Renal pelvis (tissue), 4 donors: Measurements from ENCODE around the gene S100A16. TPM values are rescaled to one million over a fixed set of nuclear protein-coding genes. Genes with fewer than 3 reads are reported as not detected.

Experiments used
- DNase-seq: peaks from one replicate; pipeline ENCODE4 v3.0.0-alpha.2; 2013
- polyA plus RNA-seq, 3 donors: library from polyadenylated mRNA; unstranded; fragments of 120-200 nt; gene quantifications; one replicate each; pipeline ENCODE4 v1.2.1, GENCODE V29; 2013; ENCODE audit not compliant: insufficient read length in 3 of 3

The S100A16 gene
- polyA plus RNA-seq, 3 donors = 108 to 123 (median 116) TPM

DNA sequence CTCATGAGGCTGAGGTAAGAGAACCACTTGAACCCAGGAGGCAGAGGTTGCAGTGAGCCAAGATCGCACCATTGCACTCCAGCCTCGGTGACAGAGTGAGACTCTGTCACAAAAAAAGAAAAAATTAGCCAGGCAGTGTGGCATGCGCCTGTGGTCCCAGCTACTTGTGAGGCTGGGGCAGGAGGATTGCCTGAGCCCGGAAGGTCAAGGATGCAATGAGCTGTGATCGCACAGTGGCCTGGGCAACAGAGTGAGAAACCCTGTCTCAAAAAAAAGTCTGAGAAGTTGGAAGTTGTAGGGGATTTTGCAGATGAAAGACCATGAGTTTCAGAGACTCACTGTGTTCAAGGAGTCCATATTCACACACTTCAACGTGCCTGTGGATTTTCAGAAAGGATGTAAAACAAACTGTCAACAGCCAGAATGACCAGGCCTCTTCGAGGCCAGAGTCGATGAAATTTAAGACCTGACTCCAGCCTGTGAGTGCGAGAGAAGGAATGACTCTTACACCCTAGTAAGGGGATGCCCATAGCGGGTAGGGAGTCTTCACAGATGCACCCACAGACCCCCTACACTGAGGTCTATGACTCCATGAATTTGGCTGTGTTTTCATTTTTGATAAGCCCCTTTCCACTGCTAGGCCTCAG lies 12.2 kb upstream of the S100A16 start:
- no peak for DNase-seq

DNA sequence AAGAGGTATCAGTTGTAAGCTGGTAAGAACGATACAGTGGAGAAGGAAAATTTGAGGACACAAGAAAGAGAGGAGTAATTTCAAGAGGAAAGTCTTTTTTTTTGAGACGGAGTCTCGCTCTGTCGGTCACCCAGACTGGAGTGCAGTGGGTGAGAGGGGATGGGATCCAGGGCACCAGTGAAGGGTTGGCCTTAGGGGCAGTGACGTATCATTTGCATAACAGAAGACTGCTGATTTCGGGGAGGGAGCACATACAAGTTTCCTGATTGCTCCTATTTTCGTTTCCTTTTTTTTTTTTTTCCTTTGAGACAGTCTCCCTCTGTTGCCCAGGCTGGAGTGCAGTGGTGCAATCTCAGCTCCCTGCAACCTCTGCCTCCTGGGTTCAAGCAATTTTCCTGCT lies 10.2 kb upstream of the S100A16 start:
- DNase-seq = no peak

DNA sequence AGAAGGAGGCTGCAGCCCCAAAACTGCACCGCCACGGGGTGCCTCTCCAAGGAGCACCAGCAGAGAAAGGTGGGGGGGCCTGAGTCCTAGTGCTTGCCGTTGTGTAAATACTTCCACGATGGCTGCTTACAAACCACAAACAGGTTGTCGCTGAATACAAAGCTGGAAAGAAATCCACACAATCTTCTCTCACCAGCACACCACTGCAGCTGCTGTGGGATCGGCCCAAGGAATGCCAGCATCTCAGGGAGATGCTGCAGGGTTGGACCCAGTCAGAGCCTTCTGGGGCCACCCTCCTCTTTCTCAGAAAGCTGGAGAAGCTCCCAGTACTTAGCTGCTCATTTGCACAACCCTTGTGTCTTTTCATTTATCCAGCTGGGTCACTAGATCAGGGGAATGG lies 6.2 kb upstream of the S100A16 start:
- no peak for DNase-seq

DNA sequence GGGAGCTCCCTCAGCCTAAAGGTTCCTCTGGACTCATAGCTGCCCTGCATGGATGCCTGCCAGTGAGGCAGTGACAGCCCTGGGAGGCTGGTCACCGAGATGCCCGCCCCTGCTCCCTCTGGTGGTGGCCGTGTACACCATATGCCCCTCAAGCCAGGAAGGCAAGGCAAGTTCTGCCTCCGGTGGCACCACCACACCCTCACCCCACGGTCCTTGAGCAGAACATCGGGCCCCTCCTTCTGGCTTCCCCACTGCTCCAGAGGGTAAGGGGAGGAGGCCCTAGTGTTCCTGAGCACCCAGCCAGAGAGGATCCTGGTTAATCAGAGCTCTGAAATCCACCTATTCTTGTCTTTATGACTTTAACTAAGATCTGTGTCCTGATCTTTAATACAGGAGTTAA lies 4.7 kb upstream of the S100A16 start:
- DNase-seq = peak; percentile 64

DNA sequence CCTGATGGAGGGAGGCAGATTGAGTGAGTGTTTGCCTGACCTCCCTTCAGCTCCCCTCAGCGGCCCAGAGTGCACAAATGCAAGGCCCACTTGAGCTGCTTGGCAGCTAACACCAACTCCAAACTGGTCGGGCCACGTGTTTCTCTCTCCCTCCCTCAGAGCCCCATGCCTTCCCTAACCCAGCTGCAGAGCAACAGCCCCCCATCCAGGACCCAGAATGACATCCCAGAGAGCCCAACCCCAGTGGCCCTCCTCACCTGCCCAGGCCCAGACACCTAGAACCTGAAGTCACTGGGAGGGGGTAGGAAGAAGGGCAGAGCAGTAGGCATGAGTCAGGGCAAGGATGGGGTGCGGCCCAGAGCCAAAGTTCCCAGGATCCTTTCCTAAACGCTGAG lies 4.0 kb upstream of the S100A16 start:
- DNase-seq = no peak

DNA sequence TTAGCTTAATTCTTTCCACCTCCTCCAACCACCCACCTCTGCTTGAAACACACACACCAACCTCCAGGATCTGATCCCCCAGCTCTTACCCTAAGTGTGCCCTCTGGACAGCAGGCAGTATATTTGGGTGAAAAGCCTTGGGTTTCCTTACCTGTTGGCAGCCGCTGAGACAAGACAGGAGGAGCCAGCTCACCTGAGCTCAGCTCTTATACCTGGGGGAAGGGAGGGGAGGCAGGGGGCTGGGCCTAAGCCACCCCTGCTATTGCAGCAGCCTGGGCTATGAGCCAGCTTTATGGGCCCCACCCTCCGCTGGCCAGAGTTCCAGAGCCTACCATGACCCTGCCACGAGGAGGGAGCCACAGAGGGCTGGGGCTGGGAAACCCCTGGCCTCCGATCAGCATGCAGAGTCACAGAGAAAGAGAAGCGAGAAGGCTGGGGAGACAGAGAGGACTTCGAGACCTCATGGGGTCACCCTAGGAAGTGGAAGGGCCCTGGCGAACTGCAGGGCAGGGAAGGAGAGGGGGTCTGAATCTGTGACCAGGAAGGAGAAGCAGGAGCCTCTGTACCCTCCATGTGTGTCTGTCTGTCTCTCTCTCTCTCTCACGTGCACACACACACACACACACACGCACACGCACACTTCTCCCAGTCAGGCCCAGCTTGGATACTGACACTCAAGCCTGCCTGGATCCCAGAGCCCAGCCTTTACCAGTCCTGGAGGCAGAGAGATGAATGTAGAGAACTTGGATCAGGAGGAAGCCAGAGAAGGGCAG lies 3.4 kb upstream of the S100A16 start, which contains the start of gene S100A14:
Gene S100A14, minus strand, starts transcription at position 182 of the 773 bp plus-strand sequence. CDS start 467 bp downstream, outside the sequence.
- no peak for DNase-seq

DNA sequence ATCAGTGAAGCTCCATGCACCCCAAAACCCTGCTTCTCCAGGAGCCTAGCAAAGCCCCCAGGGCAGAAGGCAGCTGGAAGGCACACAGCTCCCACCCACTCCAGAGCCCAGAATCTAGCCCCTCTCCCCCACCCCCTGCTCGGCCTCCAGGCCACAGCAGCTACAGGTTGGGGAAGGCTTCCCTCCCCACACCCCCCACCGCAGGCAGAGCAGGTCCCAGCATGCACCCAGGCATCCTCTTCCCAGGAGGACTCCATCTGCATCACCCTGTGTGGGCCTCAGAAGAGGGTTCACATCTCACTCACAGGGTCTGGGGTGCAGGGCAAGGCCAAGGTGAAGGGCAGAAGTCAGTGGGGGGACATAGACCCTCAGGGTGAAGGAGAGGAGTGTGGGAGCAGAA lies 2.5 kb upstream of the S100A16 start:
- DNase-seq = no peak

DNA sequence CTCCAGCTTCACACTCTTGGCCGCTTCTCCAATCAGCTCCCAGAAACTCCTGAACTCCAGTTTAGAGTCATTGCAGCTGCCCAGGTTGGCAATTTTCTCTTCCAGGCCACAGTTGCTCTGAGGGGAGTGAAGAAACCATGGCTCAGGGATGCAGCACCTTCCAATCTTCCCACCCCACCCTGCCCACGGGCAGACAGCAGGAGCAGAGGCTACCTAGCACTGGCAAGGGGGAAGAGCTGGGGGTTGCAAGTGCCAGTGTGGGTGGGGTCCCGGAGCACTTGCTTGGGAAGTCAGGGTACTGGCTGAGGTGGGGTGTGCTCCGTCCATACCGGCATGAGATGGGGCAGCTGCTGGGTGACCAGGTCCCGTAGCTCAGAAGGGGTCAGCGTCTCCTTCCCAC lies 2.0 kb upstream of the S100A16 start:
- no peak for DNase-seq

DNA sequence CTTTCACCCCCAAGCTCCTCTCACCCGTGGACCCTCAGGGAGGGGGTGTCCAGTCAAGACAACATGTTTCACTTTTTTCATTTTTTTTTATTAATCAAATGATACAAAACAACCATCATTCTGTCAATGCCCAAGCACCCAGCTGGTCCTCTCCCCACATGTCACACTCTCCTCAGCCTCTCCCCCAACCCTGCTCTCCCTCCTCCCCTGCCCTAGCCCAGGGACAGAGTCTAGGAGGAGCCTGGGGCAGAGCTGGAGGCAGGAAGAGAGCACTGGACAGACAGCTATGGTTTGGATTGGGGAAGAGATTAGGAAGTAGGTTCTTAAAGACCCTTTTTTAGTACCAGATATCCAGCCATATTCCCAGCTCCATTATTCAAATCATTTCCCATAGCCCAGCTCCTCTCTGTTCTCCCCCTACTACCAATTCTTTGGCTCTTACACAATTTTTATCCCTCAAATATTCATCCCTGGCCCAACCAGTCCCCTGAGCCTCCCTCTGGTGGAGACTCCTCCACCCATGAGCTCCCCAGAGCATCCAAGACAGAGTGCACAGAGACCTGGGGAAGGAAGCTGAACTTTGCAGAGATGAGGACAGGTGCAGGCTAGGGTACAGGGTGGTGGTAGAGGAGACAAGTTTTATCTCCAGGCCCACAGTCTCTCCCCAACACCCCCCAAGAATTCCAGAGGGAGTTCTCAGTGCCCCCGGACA lies 1.4 kb upstream of the S100A16 start:
- no peak for DNase-seq

DNA sequence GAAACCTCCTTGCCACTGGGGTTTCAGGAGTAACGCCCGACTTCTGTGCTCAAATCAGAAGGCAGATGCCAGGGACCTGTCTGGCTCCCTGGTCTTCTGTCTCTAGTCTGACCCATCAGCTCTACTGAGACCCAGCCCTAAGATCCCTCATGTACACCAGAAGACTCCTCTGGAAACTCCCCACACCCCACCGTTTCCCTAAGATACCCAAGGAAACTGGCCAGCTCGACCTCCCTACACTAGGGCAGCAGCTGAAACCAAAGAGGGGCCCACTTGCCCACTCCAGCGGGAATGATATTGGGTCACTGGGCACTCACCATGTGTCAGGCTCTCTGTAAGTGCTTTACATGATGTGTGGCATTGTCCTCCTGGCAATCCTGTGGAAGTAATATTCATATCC lies 469 bp upstream of the S100A16 start:
- DNase-seq = no peak

DNA sequence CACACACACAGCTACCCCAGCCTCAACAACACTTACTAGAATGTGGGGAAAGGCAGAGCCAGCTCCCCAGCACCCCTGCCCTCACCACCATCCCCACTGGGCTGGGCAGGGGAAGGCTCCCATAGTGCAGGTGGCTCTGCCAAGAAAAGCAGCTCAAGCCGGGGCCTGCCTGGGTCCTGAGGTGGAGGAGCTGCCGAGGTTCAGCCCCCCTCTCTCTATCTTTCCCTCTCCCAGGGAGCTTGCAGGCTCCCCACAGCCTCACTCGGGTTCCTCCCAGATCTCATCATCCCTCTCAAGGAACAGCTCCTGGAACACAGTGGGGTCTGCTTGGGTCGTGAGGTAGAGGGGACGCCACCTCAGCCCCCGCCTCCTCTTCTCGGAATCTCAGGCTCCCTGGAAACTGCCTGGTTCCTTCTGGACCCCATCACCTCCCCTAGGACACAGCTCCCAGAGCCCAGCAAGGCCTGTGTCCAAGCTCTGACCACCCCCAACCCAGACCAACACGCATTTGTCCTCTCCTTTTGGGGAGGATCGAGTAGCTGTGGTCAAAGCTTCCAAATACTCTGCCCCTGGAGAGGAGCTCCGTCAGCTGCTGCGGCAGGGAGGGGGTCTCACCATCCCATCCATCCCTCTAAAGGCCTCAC lies 704 bp downstream of the S100A16 start:
- DNase-seq = no peak

DNA sequence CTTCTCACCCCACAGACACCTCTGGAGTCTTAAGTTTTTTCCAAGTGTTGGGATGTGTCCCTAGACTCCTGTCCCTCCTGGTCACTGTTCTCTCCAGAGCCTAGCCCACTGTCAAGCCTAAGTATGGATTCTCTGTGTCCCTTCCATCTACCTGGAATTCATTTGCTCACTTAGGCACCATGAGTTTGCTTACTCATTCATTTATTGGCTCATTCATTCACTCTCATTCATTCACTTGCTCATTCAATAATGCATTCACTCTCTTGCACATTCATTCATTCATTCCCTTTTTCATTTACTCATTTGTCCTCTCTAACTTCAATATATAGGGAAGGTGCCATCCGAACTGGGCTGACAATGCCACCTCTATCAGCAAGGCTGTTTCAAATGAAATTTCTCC lies 1.6 kb downstream of the S100A16 start:
- no peak for DNase-seq

DNA sequence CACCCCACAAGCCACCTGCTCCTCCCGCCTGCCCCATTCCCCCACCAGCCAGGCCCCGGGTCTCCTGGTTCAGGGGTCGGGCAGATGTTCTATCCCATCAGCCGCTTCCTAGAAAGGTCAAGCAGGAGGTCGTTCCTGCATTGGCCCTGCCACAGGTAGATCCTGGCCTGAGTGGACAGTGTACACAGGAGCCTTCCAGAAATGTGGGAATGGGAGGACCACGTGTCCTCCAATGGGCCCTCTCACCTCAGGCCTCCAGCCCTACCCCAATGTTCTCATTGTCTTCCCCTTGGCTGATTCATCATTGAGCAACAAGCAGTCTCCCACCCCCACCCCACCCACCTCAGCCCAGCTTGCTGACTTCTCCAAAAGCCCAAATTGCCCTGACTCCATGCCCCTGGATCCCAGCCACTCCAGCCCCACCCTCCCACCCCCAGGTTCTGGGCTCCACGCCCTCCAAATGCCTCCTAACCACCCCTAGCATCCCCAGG lies 2.1 kb downstream of the S100A16 start:
- no peak for DNase-seq

DNA sequence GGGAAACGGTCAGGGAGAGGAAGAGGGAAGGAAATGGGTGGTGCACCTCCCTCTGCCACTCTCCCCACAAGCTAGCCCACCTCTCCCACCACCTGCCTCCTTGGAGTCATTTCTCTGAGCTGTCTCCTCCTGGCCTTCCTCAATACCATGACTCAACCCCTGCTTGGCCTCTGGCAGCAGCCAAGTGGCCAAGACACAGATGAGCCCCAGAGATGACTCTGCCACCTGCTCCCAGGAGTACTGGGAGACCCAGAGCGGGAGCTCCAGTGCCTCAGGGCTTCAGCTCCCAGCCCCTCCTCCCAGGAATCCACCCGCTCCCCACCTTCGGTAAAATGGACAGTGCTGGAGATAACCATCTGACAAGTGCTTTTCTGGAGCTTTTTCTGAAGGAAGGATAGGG lies 2.6 kb downstream of the S100A16 start:
- DNase-seq = no peak

DNA sequence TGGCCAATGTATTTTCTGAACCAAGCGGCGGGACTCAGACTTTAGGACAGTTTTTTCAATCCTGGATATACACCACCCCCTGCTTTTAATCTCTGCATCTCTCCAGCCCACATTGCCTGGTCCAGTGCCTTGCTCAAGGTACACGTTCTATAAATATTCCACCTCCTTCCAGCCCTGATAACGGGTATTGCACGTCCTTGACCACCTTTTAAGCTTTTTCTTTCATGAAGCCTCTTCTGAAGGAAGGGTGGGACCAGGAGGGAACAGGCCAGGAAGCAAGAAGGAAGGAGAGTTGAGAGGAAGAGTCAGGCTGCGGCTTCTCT lies 3.4 kb downstream of the S100A16 start:
- no peak for DNase-seq

DNA sequence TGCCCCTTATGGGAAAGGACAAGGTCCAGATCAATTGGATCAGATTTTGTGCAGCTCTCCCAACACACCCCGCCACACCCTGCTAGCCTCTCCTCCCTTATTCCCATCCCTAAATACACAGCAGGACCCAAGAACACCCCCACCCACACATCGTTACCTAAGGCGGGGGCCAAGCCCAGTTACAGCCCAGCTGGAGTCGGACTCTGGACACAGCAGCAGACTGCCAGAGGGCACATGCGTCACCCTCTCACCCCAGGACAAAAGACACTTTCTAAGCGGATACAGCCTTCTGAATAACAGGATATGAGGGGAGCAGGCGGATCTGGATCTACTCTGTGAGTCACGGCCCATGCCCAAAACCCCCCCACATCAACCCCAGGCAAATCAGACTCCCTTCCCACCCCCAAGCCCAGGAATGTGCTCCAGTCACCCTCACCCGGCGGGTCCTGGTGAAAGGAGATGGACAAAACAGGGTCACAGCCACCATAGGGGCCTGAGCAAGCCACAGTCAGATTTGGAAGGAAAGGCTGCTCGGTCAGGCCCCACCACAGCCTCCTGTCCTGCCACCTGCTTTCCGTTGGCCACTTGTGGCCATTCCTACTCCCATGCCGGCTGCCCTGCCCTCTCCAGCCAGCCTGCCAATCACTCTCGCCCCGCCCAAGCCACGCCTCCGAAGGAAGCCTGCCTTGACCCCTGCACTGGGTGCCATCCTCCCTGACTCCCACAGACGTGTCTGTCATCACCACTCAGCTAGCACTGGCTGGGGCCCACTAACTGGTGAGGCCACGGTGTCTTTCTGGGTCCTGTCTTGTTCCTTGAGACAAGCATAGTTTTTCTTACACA lies 4.0 kb downstream of the S100A16 start:
- peak; percentile 60 for DNase-seq

DNA sequence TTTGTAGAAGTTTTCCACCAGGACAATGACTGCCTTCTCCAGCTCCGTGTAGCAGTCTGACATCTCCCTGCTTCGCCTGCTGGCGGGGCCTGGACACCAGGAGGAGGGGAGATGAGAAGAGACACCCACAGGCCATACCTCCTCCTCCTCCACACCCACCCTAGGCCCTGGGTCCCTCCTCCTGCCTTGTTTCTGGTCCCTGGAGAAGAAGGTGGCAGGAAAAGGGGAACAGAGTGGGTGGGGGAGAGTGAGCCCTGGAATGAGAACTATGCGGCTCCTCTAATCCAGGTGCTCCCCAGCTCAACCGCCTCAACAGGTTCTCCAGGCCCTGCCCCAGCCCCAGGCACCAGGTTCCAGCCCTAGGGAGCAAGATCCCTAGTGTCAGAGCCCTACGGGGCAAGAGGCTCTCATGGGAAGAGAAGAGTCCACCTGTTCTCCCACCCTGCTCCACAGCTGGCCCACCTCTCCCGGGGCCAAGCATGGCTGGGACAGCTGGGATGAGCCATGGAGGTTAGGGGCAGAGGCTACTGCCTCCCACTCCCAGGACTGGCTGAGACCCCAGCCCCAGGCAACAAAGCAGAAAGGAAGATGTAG lies 4.8 kb downstream of the S100A16 start:
- DNase-seq = no peak

DNA sequence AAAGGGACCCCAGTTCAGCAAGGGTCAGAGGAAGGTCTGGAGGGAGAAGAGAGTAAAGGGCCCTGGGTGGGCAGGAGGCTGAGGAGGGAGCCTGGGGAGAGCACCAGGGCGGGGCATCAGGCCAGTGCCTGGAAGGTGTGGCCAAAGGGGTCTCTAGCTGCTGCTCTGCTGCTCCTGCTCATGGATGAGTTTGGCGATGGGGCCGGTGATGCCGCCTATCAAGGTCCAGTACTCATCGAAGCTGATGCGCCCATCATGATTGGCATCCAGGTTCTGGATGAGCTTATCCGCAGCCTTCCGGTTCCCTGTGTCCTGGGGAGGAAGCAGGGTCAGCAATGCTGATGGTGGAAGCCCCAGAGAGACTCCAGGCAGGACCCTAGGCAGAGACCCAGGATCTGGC lies 5.6 kb downstream of the S100A16 start:
- DNase-seq = no peak

DNA sequence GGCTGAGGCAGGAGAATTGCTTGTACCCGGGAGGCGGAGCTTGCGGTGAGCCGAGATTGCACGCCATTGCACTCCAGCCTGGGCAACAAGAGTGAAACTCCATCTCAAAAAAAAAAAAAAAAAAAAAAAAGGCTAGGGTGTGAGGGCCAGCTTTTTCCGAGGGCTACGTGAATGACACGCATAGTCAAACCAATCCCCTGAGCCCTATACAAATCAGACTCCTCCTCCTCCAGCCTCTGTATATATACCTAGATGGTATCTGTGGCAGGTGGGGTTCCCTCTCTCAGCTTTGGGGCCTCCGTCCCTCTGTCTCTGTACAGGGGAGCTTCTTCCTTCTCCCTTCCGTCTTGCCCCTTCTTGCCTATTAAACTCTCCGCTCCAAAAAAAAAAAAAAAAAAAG lies 6.7 kb downstream of the S100A16 start:
- no peak for DNase-seq

DNA sequence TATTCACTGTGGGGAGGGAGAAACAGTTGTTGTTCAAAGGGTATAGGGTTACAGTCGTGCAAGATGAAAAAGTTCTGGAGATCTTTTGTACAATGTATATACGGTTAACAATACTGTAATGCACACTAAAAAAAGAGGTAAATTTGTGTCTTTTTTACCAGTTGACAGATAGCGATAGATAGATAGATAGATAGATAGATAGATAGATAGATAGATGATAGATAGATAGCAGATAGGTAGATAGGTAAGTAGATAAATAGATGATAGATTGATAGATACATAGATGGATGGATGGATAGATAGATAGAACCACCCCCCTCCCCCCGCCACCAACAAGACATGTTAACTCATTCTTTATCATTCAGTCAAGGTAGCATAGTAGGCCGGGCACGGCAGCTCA lies 10.2 kb downstream of the S100A16 start:
- no peak for DNase-seq

DNA sequence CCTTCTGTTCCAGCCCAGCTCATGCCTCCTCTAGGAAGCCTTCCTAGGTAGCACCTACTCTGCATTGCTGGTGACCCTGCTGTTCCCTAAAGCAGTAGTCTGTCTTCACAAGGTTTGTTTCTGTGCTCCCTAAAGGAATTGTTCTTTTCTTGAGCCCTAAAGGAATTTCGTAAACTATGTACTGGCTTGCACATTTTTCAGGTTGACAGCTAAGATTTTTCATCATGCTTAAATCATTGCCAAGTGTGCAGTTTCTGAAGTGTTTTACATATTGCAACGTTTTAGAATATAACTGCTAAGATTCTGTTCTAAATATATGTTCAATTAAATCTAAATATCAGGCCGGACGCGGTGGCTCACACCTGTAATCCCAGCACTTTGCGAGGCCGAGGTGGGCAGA lies 13.1 kb downstream of the S100A16 start:
- no peak for DNase-seq
